Stimulated activated CD4-positive, alpha-beta T cell treated with anti-CD3 and anti-CD28 coated beads, Interleukin-12 subunit alpha, Interleukin-12 subunit beta, amount 100 ng/mL, for 24 hours (primary cell): ENCODE results near the gene TEF.
A peak's percentile ranks its signal among the peaks of the same experiment; 100 is the strongest.
"Not testable (repeated sequence)": the region's sequence is repeated elsewhere in the genome, so short reads cannot be mapped to it uniquely, and the experiment has no call there.

Source experiments
- DNase-seq, 2 experiments: peaks; one replicate each; pipeline ENCODE4 v3.0.0-alpha.2; 2020; ENCODE audit warnings: low read depth in 2 of 2

TEF gene

GRCh38 chr22:41418717-41419116 lies 37.0 kb downstream of the TEF start:
- no peak for DNase-seq

DNA sequence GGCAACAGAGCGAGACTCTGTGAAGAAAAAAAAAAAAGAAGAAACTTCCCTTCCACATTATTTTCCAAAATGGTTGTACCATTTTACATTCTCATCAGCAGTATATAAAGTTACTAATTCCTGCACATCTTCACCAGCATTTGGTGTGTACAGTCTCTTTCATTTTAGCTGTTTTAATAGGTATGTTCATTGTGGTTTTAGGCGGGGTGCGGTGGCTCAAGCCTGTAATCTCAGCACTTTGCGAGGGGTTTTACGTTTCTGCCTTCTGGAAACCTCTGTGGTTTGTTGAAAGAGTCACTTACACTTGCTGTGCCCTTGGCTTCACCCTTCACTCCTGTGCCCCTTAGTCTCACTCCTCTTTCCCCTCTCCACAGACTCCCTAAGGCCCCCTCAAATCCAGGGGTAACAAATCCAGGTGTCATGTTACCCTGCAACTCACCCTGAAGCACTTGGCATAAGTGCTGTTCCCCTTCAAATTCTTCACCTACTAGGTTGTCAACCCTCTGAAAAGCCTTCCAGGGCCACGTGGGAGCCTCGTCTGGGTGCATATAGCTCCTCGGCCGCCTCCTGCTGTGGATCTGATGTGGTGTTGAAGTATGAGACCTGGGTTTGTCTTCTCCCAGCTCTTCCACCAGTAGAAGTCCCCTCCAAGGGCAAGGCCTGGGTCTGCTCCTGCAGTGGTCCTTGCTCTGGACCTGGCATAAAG lies 44.1 kb downstream of the TEF start:
- no peak for DNase-seq

DNA sequence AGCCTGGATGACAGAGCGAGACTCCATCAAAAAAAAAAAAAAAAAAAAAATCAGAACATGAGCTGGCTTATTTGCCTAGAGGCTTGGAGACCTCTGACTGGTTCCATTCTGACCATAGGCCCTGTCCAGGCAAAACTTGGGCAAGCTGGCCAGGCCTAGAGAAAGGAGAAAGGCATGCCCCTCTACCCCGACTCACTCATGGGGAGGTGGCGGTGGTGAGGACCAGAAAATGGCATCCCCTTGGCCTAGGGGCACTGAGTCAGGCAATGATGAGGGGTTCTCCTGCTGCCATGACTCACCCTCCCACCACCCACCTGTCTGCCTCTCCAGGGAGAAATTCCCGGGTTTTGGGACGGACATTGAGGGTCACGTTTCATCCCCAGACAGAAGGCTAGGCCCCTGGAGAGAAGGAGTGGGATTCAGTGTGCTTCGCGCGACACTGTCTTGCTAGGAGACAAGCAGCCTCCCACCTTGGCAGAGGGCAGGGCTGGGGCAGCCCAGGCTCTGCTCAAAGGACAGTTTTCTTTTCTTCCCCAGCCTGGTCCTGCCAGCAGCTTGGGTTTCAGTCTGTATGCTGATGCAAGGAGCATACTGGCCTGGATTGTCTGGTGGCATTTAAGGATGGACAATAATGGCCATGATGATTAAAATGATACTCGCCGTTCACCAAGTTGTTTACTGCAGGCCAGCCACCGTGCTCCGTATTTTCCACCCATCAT lies 47.6 kb downstream of the TEF start:
- DNase-seq = no peak

- no peak for DNase-seq
Measured at GRCh38 chr22:41429951-41430332, 48.2 kb downstream of the TEF start.

GRCh38 chr22:41431656-41432055 lies 49.9 kb downstream of the TEF start:
- DNase-seq = no peak

DNA sequence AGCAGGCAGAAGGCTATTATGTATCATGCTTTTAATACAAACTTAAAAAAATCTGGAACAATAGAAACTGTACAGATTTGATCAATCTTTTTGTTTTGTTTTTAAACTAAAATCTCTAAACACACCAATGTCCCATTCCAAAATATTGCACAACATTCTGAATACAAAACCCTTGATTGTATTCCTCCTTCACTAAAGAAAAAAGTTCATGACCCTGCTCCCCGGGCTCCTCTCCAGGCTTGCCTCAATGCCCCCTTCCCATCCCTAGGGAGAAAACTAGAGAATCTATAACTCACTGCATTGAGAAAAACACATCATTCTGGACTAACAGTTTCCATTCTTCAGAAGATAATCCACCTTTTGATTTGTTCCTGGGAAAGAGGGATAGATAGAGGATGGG lies 51.7 kb downstream of the TEF start:
- DNase-seq = not testable (repeated sequence)

- DNase-seq = not testable (repeated sequence)
Measured at GRCh38 chr22:41434361-41435003, 52.7 kb downstream of the TEF start.

DNA sequence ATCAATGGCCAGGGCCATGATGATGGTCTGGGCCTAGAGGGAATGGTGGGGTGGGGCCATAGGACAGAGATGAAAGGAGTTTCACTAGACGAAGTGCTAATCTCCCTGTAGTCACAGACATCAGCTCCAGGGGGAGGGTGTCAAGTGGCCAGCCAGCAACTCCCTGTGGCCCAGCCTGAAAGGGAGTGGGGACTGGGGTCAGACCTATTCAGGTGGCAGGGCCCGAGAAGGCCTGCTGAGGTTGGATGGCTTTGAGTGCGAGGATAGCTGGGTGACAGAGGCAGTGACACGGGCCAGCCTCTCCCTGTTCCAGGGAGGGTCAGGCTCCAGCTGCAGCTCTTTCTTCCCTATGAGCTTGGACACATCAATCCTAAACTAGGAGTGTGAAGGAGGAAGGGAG lies 53.8 kb downstream of the TEF start:
- DNase-seq = no peak

- no peak for DNase-seq
Measured at GRCh38 chr22:41436322-41437113, 54.8 kb downstream of the TEF start.

DNA sequence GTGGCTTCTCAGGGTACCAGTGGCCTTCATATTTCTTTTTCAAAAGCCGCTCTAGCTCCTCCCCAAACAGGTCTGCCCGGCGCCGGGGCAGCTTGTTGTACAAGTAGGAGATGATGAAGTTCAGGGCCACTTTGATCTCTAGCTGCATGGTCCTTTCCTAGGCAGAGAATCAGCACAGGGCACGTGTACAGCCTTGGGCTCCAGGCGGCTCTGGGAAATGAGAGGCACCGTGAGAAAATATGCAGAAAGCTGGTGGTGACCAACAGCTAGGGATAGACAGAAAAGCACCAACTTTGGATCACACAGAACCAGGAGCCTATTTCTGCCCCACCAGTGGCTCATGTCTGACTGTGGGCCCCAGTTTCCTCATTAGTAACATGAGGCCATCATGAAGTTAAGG lies 55.5 kb downstream of the TEF start:
- no peak for DNase-seq

GRCh38 chr22:41440511-41440910 lies 58.8 kb downstream of the TEF start:
- DNase-seq = not testable (repeated sequence)

DNA sequence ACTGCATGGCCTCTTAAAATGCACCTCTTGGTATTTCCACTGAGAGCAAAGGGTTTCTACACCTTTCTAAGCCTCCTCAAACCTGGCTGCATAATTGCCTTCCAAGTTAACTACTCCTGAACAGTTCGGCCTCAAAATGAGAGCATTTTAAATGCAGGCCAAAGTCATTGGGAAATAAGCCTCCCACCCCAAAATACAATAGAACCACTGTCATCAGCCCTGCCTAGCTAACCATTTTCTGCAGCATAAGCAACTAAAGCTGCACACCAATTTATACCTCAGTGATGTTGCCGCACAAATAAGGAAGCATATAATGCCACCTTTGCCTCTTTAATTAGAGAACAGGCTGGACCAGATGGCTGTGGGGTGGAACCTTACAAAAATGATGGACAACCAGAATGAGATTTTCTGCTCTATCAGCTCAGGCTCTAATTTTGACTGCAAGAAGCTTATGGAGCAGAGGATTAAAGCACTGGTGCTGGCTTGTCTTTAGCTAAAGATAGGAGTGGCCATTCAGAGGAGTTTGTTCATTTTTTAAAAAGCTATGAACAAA lies 60.6 kb downstream of the TEF start:
- no peak for DNase-seq

DNA sequence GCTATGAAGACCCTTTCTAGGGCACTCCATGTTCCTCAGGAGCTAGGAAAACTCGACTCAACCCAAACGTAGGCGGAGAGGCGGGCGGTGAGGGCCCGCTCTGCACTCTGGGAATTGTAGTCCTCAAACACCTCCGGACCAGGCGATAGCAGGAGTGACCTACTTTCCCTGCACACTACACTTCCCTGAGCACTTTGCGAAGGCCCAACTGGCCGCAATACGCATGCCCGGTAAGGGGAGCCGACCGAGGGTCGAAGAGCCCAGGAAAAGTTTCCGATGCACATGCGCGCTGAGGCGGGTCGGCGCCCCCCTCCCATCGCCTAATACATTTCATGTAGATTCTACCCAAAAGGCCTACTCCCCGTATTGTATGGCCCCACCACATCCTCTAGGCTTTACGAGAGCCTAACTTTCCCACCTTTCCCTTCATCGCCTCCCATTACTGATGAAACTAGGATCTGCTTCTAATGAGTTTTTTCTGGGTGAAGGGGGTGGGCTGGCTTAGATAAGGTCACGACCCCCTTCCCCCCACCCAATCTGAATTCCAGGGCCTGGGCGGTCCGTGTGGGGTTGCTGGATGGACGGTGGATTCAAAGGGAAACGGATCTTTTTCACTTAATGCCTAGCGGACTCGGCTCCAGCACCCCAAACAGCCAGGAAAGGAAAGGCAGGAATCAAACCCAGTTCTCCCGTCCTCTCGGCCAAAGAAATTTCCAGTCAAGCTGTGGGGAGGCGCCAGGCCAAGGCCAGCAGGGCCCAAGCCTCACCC lies 62.8 kb downstream of the TEF start:
- DNase-seq = peak; percentile 71 to 86

- DNase-seq = peak in 1 of 2 experiments; percentile 16
Measured at GRCh38 chr22:41445129-41446056, 63.7 kb downstream of the TEF start.

- peak in 1 of 2 experiments; percentile 6 for DNase-seq
Measured at GRCh38 chr22:41446057-41446501, 64.3 kb downstream of the TEF start.

DNA sequence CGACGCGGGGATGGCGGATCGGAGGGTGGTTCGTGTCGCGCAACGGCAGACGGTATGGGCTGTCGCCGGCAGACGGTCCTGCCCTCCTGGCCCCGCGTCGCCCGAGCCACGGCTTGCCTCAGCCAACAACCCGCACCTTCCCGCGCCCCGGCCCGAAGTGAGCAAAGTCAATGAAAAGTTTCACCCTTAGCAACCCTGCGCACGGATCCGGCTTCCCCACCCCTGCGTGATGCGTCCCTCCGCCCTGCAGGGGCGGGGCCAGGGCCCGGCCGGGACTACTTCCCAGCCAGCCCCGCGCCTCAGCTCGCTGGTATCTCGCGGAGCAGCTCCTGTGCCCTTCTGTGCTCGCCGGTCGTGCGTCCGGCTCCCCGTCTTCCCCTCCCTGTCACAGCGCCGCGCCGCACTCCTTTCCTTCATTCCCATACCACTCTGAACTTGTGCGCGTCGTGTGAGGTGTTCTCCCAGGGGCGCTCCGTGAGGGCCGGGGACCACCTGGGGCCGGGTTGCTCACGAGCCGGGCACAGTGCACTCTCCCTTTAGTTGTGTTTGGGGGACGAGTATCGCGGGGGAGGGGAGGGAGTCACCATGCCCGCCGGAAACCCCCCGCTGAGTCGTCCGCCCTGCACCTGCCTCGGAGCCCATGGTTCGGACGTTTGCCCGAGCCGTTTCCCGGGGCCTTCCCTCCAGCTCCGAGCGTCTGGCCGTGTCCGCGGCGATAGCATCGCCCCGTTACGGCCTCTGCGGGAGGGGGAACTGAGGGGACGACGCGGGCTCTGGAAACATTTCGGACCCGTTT lies 65.1 kb downstream of the TEF start, which contains the start of gene TOB2:
Gene TOB2, minus strand, starts transcription at position 163 of the 796 bp plus-strand sequence. CDS start 9,456 bp downstream, outside the sequence.
- DNase-seq = peak; percentile 90 to 91

DNA sequence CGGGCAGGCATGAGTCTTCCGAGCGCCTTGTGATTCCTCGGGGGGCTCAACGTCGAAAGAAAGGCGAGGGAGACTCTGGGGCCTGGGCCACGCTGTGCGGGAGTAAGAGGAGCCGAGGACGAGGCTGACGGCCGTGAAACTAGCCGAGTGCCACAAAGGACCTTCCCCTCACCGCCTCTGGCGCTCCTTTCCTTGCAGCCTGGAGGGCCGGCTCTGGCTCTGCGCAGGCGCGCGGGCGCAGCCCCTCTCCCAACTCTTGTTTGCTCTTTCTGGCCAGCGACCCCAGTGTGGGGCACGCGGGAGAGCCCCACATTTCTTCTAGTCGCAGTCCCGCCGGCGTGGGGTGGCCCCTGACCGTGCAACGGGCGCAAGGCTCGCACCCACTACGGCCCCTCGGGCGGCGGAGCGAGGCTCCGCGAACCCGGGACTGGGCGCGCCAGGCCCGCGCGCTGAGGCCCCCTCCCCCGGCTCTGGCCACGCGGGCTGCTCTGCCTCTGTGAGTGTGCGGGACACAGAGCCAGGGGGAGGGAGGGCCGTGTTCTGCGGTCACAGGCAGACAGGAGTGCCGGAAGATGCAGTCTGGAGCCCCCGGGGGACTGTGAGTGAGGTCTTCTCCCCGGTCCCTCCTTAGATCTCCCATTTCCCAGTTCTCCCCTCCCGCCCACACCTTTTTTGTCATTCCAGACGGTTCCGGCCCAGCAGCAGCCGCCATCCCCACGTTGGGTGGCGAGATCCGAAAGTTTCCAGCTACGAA lies 65.9 kb downstream of the TEF start:
- DNase-seq = peak; percentile 38 to 50

GRCh38 chr22:41448189-41448808 lies 66.6 kb downstream of the TEF start:
- peak; percentile 84 to 85 for DNase-seq
